Endothelial cell of umbilical vein (primary cell): ENCODE measurements around the gene HOXB2. TPM values are rescaled to one million over a fixed set of nuclear protein-coding genes. Genes with fewer than 3 reads are reported as not detected.

Experiments used
- BruUV-seq: library from RNA; stranded (reverse); fragments of 400-500 nt; replicated peaks from 2 replicates; lab custom pipeline; 2021; lab: Mats Ljungman, UMichigan
- CTCF ChIA-PET: fragments of 300-600, 350-600 bp; sonication (Branson Sonifier 250); formaldehyde crosslinking; loops from one replicate; lab custom pipeline; 2021; ENCODE audit warnings: antibody characterized with exemption, inconsistent platforms; lab: Charles Lee
- POLR2A ChIA-PET: fragments of 300-600, 350-600 bp; sonication (Branson Sonifier 250); formaldehyde crosslinking; loops from one replicate; lab custom pipeline; 2021; ENCODE audit warnings: antibody characterized with exemption, inconsistent platforms; lab: Charles Lee
- DNase-seq: peaks from one replicate; pipeline ENCODE4 v3.0.0-alpha.2; 2011; ENCODE audit warnings: low read depth, low spot score
- FAIRE-seq: peaks from 2 replicates; lab custom pipeline; 2011; peaks lifted over from hg19 to GRCh38; lab: Jason Lieb, UNC
- H2AFZ ChIP-seq: 2 replicates; pipeline ENCODE4 v1.6.0; 2012; ENCODE audit warnings: low read depth, low read length, control low read depth, inconsistent platforms
- H3K27ac ChIP-seq: 2 replicates; pipeline ENCODE4 v1.5.1; 2011; ENCODE audit warnings: low read depth, mild to moderate bottlenecking, control low read depth, low read length, moderate library complexity; ENCODE audit not compliant: insufficient read depth
- H3K27me3 ChIP-seq, 2 experiments: 2 replicates each; pipeline versions ENCODE4 v1.6.0 to v1.6.1; 2011; ENCODE audit warnings: low read length in 2 of 2, mixed read lengths in 1 of 2; ENCODE audit not compliant: control insufficient read depth in 2 of 2, insufficient read depth in 2 of 2
- H3K36me3 ChIP-seq, 2 experiments: 2 replicates in 1 of 2; 3 replicates in 1 of 2; pipeline ENCODE4 v1.5.1; 2011; ENCODE audit warnings: low read length in 2 of 2, mild to moderate bottlenecking in 1 of 2, moderate library complexity in 1 of 2; ENCODE audit not compliant: control insufficient read depth in 2 of 2, insufficient read depth in 2 of 2; ENCODE audit errors: extremely low read depth in 1 of 2
- H3K4me1 ChIP-seq: 3 replicates; pipeline ENCODE4 v1.5.1; 2011; ENCODE audit warnings: mild to moderate bottlenecking, low read length; ENCODE audit not compliant: control insufficient read depth, insufficient read depth; ENCODE audit errors: extremely low read depth
- H3K4me2 ChIP-seq: 2 replicates; pipeline ENCODE4 v1.6.1; 2011; ENCODE audit warnings: low read length, control low read depth, mixed read lengths; ENCODE audit not compliant: insufficient read depth
- H3K4me3 ChIP-seq, 3 experiments: fragments of 200-600 bp in 1 of 3; sonication (generic), shearing (Covaris generic) in 1 of 3; replicated peaks in 1 of 3; 2 replicates each; pipeline ENCODE4 v1.5.1; 2011 to 2016; ENCODE audit warnings: control low read depth in 3 of 3, low read length in 3 of 3, mild to moderate bottlenecking in 2 of 3, inconsistent platforms in 1 of 3, low read depth in 1 of 3, moderate library complexity in 1 of 3; ENCODE audit not compliant: insufficient read depth in 1 of 3
- H3K79me2 ChIP-seq: 2 replicates; pipeline ENCODE4 v1.6.0; 2012; ENCODE audit warnings: low read length, inconsistent platforms; ENCODE audit not compliant: control insufficient read depth, insufficient read depth
- H3K9ac ChIP-seq: replicated peaks from 2 replicates; pipeline ENCODE3; 2011; ENCODE audit warnings: low read length, control low read depth; ENCODE audit not compliant: insufficient read depth; ENCODE audit errors: extremely low read depth
- H3K9me1 ChIP-seq: replicated peaks from 3 replicates; pipeline ENCODE4 v1.6.0; 2011; ENCODE audit warnings: mild to moderate bottlenecking, low read length; ENCODE audit not compliant: control insufficient read depth, insufficient read depth; ENCODE audit errors: extremely low read depth
- H3K9me3 ChIP-seq: replicated peaks from 2 replicates; pipeline ENCODE4 v1.5.1; 2012; ENCODE audit warnings: low read length, inconsistent platforms; ENCODE audit not compliant: control insufficient read depth, insufficient read depth
- H4K20me1 ChIP-seq: replicated peaks from 2 replicates; pipeline ENCODE3; 2011; ENCODE audit warnings: mild to moderate bottlenecking, low read length; ENCODE audit not compliant: control insufficient read depth, insufficient read depth; ENCODE audit errors: extremely low read depth
- EZH2 ChIP-seq: IDR thresholded peaks from 2 replicates; pipeline ENCODE4 v1.6.1; 2012; ENCODE audit warnings: borderline replicate concordance, low read depth, mild to moderate bottlenecking, moderate library complexity, low read length, inconsistent platforms; ENCODE audit not compliant: severe bottlenecking
- FOS ChIP-seq: IDR thresholded peaks from 2 replicates; pipeline ENCODE4 v1.6.1; 2011; ENCODE audit warnings: mild to moderate bottlenecking, low read length, moderate library complexity, borderline replicate concordance; ENCODE audit not compliant: insufficient read depth
- GATA2 ChIP-seq: IDR thresholded peaks from 2 replicates; pipeline ENCODE4 v1.7.0; 2011; ENCODE audit warnings: low read depth, mild to moderate bottlenecking, moderate library complexity, mixed read lengths, low read length; ENCODE audit not compliant: insufficient read length, insufficient read depth
- JUN ChIP-seq: IDR thresholded peaks from 2 replicates; pipeline ENCODE4 v1.6.1; 2011; ENCODE audit warnings: borderline replicate concordance, low read depth; ENCODE audit not compliant: insufficient read length, insufficient read depth
- MYC ChIP-seq: IDR thresholded peaks from one replicate; pipeline ENCODE4 v1.6.1; 2011; ENCODE audit warnings: mild to moderate bottlenecking, low read depth, low read length
- POLR2A ChIP-seq: IDR thresholded peaks from 2 replicates; pipeline ENCODE4 v1.6.1; 2012; ENCODE audit warnings: low read depth, mild to moderate bottlenecking, control low read depth, low read length
- POLR2AphosphoS5 ChIP-seq: IDR thresholded peaks from 2 replicates; pipeline ENCODE4 v1.6.1; 2012; ENCODE audit warnings: low read depth, mild to moderate bottlenecking, control low read depth, low read length, moderate library complexity; ENCODE audit not compliant: insufficient read depth
- dilution Hi-C: fragments of 300-500 bp; cut with MboI; formaldehyde crosslinking; loops from one replicate; pipeline ENCODE4 v1.15.0; 2019; ENCODE audit warnings: low sequenced_read_pairs; ENCODE audit not compliant: extremely low pct_ligation_motif_present
- intact Hi-C: fragments of 100-400 bp; cut with micrococcal nuclease; formaldehyde crosslinking; loops from one replicate; pipeline ENCODE4 v1.10.0; 2022
- polyA plus RNA-seq, 4 experiments: library from polyadenylated mRNA; depleted of rRNA in 3 of 4; stranded (reverse) in 3 of 4; unstranded in 1 of 4; fragments of >200 nt; gene quantifications; 2 replicates each; pipeline versions ENCODE4 v1.2.1 to v1.2.3, GENCODE V29; 2011 to 2012; ENCODE audit warnings: missing spikeins in 1 of 4
- total RNA-seq: library from RNA; stranded (reverse); gene quantifications from 2 replicates; pipeline ENCODE4 v1.2.3, GENCODE V29; 2021
- TF ChIP-seq, protein P1 (sequence below): IDR thresholded peaks from 2 replicates; pipeline ENCODE4 v1.6.1; 2011; ENCODE audit not compliant: insufficient read depth, insufficient read length
- TF ChIP-seq, protein P2 (sequence below), 2 donors: IDR thresholded peaks; 1 replicate in 1 of 2; 2 replicates in 1 of 2; pipeline ENCODE4 v1.5.1; 2011; ENCODE audit warnings: low read length in 2 of 2, mild to moderate bottlenecking in 2 of 2, moderate library complexity in 2 of 2, control low read depth in 1 of 2, inconsistent platforms in 1 of 2, low read depth in 1 of 2; ENCODE audit not compliant: insufficient read depth in 1 of 2; ENCODE audit errors: extremely low read depth in 1 of 2

Gene HOXB2
- total and polyA plus RNA-seq, 2 donors (not counting 3 experiments of a cell fraction or from before 2014, with no cell fraction given) = 14.1 to 23.3 TPM

DNA sequence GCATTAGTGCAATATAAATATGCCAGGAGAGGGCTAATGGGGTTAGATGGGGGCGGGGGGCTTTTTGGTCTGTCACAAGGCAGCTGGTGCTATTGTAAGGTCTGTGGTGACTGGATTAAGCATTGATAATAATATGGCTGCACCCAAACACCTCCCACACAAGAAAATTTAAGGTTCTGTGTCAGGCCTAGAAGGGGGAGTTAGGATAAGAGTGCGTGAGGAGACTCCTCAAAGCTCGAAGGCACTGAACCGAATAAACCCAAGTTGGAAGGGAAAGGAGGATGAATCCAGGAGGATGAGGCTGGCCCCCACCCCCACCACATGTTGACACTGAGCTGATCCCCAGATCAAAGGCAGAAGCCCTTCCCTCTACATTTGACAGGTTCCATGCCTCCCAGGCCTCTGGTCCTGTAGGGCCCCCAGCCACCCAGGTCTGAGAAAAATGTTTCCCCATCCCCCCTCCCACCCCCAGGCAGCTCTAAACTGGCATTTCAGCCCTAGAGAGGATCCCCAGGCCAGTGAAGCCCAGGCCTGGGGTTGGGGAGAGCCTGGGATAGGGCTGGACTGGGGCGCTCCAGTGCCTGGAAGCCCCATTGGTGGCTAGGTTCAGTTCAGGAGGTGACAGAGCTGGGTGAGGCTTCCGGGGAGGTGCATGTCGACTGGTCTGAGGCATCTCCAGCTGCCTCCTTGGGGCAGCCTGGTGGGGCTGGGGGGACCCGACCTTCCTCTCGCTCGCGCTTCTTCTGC, 15.8 kb downstream of the HOXB2 start:
- Histone ChIP-seq H3K4me3 (no peak overlapping the region), H3K4me2 (no peak overlapping the region), H3K9ac (no peak overlapping the region), H3K27ac (no peak overlapping the region), H3K79me2 (no peaks in the 10 kb centered on the region), H3K36me3 (no peaks in the 10 kb centered on the region), H3K4me1 (no peaks in the 10 kb centered on the region), H3K9me3 (no peaks in the 10 kb centered on the region), H2AFZ (no peak overlapping the region), H3K27me3 (peaks cover 17 to 18% of the 10 kb centered on the region in 2 experiments), H4K20me1 (no peaks in the 10 kb centered on the region), H3K9me1 (no peaks in the 10 kb centered on the region)
- FAIRE-seq (no peak), DNase-seq (no peak)
- POLR2A ChIA-PET = no interaction called here
- intact Hi-C loops = no loop called here
- CTCF ChIA-PET = interaction anchor here (0.5 to 0.8 kb wide), 2 partner anchors 8 kb away, joined by 3 to 4 read pairs; no protein-coding TSS in a partner anchor
- TF ChIP-seq, protein P1, sequence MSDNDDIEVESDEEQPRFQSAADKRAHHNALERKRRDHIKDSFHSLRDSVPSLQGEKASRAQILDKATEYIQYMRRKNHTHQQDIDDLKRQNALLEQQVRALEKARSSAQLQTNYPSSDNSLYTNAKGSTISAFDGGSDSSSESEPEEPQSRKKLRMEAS = no peak
- TF ChIP-seq, protein P2, sequence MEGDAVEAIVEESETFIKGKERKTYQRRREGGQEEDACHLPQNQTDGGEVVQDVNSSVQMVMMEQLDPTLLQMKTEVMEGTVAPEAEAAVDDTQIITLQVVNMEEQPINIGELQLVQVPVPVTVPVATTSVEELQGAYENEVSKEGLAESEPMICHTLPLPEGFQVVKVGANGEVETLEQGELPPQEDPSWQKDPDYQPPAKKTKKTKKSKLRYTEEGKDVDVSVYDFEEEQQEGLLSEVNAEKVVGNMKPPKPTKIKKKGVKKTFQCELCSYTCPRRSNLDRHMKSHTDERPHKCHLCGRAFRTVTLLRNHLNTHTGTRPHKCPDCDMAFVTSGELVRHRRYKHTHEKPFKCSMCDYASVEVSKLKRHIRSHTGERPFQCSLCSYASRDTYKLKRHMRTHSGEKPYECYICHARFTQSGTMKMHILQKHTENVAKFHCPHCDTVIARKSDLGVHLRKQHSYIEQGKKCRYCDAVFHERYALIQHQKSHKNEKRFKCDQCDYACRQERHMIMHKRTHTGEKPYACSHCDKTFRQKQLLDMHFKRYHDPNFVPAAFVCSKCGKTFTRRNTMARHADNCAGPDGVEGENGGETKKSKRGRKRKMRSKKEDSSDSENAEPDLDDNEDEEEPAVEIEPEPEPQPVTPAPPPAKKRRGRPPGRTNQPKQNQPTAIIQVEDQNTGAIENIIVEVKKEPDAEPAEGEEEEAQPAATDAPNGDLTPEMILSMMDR (IDR thresholded peaks at IDR 0.05; ENCODE audit: extremely low read depth in 1 of 2, insufficient read depth in 1 of 2, low read depth in 1 of 2, low read length in 2 of 2) = no peak
- TF ChIP-seq GATA2 (no peak), FOS (no peak), JUN (no peak), POLR2A (no peak), MYC (no peak), POLR2AphosphoS5 (no peak), EZH2 (no peak)
- no TSS peak for BruUV-seq
- dilution Hi-C loops = no loop called here
